GM21423 (cell line): ENCODE results near the gene ACAP1.

ENCODE experiments used
- ATAC-seq: cut with Tn5 transposase; IDR thresholded peaks from one replicate; pipeline ENCODE4 v1.9.1; 2021; ENCODE audit warnings: mild to moderate bottlenecking, moderate library complexity; ENCODE audit not compliant: unreplicated experiment

ACAP1 gene

DNA sequence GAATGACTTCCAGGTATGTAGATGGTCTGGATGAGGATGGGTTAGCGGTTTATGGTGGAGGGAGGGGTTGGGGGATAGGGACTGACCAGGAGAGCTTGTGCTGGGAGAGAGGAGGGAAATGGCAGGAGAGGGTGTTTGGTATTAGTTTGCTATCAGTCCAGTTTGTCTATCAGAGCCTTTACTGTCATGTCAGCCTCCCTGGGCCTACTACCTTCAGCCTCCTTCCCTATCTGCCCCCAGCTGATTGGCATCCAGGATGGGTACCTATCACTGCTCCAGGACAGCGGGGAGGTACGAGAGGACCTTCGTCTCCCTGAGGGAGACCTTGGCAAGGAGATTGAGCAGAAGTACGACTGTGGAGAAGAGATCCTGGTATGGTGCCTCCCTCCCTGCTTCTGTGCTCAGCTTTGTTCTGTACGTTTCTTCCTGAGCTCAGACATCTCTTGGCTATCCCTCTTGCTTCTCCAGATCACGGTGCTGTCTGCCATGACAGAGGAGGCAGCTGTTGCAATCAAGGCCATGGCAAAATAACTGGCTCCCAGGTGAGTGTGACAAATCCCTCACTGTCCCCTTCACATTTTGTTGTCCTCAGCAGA, 25.1 kb upstream of the ACAP1 start:
- no peak for ATAC-seq

DNA sequence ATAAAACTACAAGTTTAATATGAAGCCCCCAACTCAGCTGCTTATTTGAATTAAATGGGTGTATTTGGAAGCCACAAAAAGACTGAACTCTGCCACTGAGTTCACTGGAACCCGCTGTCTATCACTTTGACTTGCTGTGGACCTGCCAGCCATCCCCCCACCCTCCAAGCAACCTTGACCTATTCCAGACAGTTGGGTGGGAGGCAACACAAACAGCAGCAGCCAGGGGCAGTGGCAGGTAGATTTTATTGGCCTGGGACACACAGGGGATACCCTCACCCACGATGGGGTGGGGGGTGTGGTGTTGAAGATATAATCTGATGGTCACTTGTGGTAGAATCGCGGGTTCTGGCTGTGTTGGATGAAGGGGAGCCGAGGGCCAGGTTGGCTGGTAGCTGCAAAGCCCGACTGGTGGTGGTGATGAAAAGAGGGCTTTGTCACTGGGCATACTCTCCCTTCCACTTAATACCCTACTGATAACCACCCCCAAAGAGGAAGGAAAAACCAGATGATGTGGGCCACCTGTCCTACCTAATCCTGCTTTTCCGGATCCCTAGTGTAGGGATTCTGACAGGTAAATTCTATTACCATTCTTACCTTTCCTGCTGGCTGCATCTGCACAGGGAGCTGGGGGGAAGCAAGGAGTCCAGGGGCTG, 23.8 kb upstream of the ACAP1 start:
- no peak for ATAC-seq

DNA sequence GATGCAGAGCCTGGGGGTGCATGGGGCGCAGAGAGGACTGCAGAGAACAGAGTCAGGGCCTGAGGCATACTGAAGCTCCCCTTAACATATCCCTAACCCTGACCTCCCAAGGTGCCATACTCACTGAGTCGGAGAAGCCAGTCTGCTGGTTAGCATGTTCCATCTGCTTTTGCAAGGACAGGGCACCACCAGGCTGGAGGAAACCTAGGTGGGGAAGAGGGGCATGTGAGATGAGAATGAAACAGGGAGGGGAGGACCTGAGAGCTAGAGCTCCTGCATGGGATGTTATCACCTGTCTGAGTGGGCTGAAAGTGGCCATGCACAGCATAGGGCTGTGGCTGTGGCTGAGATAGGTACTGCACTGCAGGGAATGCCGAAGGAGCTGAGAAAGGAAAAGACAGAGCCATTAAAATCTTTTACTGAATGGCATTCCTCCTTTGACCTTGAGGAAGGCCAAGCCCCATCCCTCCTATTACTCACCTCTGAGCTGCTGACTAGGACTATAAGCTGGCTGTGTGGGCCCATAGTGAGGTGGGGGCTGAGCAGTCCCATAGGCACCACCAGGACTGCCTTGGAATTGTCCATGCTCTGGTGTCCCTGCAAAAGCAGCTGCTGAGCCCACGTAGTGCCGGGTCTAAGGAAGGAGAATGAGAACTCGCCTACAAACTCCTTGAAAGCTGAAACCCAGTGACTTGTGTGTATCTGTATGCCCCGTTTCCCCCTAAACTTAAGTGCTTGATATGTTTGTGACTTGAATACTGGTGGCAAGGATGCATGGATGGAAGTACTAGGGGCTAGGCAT, 23.0 kb upstream of the ACAP1 start:
- no peak for ATAC-seq

DNA sequence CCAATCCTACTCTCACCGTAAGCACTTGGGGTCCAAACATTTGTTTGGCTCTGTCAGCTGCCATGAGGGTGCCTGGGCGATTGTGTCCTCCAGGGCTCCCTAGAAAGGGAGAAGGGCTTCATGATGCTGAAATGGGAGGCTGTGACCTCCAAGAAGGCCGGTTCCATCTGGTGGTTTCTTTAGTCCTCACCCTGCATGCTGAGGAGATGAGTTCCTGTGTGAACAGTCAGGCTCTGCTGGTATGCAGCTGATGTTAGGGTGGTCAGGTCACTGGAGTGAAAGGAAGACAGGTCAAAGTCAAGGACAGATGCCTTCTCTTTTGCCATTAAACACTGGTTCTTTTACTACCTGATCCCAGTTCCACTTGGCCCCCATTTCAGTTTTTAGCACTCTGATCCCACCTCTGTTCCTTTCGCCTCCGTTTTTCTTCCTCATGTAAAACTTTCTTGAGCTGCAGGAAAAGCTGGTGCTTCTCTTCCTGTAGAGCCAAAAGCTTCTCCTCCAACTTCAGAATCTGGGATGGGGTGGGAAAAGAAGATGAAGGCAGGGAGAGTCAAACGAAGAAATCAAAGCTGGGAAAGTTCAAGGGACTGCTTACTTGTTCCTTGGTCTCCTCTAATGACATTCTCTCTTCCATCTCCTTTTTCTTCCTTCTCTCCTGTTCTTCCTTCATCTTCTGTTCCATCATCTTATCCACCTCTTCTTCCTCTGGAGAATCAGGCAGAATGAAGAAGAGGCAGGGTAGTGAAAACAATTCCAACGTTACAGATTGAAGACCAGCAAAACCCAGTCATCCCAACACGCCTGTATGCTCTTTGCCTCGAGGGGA, 22.2 kb upstream of the ACAP1 start:
- ATAC-seq = no peak

DNA sequence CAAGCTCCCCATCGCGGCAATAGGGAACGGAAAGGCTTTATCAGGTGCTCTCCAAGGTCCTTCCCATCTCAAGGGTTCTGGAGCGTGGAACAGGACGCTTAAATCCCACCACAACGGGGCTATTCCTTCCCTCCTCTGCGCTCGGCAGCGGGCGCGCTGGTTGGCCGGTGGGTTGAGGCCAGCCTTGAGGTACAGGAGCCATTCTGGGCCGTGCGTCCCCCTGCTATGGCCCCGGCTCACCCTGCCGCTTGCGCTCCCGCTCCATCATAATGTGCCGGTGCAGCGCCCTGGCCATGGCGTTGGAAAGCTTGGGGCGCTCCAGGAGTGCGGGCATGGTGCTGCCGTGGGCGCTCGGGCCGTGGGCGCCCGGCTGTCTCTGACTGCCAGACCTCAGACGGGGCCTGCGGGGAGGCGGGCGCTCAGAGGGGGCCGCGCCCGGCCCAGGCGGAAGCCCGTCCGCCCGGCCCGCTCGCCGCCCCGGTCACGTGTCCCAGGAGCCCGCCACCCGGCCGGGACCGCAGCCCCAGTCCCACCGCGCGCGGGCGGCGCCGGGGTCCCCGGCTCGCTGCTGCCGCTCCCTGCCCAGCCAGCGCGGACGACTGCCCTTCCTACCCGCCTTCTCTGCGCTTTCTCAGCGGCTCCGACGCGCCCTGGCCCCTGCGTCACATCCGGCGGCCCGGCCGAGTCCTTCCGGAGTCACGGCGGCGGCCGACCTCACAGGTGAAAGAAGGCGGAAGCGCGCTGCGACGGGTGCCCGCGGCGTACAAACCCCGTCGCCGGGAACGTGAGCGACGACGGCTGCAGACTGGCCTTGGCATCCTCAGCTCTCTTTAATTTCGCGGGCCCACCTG, 21.4 kb upstream of the ACAP1 start, which contains the start of gene GPS2:
Gene GPS2, minus strand, starts transcription at position 642 of the 851 bp plus-strand sequence. Its CDS starts 308 bp downstream, at position 334.
- peak; percentile 69 for ATAC-seq

DNA sequence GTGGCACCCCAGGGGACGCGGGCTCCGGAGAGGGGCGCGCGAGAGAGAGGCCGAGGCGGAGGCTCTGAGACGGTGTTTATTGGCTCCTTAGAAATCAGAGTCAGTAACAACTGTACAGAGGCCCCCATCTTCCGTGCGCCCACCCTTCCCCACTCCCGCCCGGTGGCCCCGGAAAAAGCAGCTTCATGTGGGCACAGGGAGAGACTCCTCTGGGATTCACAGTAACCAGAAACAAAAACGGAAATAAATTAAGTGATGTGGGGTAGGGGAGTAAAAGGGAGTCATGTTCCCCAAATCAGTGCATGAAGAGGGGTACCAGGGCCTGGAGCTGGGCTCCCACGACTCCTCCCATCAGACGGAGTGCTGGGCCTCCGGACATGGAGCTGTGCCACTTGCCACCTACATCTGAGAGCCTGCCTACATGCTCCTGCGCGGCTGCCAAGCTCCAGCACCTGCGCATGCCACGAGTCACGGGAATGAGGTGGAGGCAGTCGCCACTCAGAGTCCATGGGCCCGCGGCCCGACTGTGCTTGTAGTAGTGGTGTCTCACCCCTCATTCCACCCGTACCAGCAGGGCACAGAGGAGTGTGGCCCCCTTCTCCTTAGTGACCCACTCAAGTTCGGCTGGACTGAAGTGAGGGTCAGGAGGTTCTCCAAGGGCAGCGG, 20.6 kb upstream of the ACAP1 start:
- ATAC-seq = no peak

DNA sequence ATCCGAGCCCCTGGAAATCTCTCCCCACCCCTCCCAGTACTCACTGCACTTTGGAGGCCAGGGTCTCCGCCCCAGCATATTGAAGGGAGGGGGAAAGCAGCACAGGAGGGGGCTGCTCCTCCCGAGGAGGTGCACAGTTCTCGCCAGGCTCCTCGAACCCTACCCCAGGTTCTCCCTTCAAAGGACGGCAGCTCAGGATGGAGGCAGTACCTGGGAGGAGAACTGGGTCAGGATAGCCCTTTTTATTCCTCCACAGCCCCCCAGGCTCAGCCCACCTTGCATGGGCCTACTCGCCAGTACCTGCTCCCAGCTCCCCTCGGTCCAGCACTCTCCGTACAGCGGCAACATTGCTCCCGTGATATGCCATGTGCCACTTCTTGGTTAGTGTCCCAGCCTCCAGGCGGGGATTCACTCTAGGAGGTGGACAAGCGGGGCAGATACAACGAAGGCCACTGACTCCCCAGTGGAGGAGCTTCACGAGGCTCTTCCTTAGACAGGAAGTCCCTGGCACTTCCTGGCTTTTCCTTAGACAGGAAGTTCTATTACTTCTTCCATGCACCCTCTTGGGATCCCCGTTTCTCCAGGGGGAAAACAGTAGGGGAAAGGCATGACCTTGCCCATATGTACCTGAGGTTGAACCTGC, 19.0 kb upstream of the ACAP1 start:
- no peak for ATAC-seq

DNA sequence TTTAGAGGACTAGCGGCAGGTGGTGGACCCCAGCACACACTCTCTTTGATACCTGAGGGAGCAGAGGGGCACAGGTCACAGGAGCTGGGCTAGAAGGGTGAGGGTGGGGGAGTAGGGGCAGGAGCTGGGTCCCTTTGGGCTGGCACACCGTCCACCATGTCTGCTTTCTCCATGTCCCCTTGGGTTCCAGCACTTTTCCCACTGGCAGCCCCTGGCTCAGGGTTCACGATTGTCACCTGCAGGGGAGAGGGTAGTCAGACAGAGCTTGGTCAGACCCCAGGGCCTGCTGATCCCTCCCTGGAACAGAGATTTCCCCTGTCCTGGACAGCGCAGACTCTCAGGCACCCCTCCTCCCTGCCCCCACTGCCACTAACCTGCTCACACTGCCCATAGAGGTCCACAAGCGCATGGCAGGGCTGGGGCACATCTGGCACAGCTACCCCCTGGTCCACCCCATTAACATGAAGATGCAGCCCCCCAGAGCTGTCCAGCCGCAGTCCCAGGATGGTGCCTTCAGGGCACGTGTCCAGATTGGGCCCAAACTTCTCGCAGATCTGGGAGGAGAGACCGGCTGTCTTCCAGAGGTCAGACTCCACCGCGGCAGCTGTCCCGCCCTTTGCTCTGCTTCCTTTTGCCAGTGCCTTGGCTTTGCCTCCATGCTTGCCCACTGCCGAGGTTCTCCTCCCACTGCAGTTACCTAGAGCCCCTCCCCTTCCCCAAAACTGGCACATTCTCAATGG, 18.0 kb upstream of the ACAP1 start:
- ATAC-seq = no peak

DNA sequence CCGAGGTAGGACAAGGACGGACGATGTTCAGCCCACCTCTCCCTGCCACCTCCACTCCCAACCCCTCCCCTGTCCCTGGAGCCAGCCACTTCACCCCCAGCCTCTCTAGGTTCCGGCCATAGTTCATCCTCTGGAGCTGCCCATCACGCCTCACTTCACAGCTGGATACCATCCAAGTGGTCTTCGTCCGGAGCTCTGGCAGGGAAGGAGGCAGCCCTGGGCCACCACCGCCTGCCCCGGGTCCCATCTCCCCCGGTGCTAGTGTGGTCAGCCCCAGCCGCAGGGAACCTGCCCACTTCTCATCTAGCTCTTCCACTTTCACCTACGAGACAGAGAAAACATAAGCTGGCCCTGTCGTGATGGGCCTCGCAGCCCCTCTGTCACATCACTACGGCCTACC, 14.9 kb upstream of the ACAP1 start:
- ATAC-seq = no peak

DNA sequence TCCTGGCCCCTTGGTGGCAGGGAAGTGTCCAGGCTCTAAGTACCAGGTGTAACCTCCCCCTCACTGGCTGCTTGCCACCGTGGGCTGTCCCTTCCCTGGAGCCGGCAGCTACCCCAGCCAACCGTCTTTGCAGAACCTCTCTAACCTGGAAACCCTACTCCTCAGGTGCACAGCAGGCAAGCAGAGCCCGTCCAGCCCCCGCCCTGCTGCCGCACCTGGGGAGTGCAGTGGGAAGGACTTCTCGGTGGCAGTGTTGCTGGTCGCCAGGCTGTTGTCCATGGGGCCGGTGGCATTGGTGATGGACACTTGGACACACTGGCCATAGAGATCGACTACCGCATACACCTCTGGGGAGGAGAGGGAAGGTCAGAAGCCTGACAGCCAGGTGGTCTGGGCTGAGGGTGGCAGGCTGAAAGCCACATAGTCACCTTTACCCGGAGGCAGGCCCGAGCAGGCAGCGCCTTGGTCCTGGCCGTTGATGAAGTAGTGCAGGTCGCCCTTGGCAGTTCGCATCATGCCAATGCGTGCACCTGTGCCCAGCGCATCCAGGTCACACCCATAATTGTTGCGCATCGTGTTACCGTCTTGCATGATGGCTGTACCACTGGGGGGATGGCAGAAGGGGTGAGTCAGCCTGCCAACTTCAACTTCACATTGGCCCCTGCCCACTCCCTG, 13.7 kb upstream of the ACAP1 start:
- ATAC-seq = no peak

DNA sequence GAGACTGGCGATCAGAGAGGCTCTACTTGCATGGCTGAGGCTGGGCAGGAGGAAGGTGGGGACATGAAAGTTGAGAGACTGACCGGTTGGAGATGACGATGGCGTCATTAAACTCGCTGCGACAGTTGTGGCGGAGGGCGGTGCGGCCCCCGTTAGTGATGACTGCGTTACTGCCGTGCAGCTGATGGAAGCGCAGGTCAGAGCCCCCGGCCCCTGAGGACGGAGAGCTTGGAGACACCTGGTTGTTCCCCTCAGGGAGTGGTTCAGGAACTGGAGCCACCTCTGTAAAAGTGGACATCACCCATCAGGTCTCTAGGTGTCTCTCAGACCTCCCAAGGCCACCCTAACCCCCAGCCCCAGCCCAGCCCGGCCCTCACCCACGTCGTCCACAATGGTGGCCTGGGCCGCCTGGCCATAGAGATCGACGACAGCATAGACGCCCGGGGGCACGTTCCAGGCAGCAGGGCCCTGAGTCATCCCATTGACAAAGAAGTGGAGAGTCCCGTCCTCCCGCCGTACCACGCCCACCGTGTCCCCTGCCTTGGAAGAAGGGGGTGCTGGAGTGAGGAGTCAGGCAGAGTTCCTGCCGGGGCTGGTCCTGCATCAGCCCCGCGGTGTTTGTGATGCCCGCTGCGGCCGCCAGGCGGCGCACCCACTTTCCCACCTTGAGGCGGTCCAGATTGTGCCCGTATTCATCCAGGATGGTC, 12.4 kb upstream of the ACAP1 start:
- ATAC-seq = no peak

DNA sequence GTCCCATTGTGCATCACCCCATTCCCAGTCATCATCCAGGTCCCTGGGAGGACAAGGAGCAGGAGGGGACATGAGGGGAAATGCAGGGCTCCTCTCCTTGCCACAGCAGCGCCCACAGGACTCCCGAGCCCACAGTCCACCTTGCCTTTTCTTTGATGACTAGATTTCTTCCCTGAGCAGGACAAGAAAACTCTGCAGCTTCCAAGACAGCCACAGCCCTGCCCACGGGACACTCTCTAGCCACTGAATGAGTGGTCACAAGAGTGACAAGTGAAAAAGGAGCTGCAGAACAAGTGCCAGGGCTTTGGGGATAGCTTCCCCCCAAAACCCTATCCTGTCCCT, 11.9 kb upstream of the ACAP1 start:
- no peak for ATAC-seq

DNA sequence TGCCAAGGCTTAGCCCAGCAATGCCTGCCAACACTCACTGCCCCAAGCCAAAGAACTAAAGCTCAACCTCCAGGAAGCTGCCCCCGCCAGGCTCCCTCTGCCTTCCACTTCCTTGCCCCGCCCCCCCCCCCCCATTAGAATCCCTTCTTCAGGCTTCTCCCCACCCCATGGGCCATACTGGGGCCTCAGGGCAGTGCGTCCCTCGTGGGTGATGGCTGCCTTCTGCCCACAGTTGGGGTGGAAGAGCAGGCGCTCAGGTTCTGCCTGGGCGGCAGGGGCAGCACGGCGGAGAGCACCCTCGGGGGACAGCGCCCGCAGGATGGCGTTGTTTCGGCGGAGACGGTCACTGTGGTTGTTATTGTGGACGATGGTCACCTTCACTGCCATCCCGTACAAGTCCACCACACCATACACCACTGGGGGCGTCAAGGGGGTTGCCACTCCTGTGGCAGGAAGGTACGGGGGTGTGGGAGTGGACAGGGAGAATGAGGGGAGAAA, 11.2 kb upstream of the ACAP1 start:
- no peak for ATAC-seq

DNA sequence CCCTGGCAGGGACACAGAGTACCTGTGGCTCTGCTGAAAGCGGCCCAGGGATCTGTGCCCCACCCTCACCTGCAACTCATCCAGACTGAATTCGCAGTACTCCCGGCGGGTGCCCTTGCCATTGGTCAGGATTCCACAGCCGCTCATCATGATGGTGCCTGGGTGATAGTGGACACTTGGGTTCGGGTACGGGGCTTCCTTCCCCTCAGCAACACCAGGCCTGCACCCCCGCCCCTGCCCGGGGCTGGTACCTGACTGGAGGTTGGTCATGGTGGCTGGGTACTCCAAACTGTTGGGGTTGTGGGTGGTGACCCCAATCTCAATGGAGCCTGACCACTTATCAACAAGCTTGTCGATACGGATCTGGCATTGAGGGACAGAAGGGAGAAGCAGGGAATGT, 10.1 kb upstream of the ACAP1 start:
- no peak for ATAC-seq

DNA sequence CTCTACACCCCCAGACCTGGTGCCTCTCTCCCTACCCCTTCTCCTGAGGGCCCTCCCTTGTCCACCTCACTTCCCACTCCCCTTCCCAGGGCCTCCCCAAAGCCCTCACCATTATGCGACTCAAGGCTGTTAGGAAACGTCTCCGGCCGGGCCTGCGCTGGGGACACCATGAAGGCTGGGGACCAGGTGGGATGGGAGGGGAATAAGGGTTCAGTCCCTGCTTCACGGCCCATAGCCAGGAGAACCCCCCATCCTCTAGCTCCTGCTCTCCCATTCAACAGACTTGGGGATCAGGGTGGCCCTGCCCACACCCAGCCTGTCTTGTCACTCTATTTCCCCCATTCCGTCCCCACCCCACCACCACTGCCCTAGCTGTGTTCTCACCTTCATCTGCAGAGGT, 9.3 kb upstream of the ACAP1 start:
- no peak for ATAC-seq

DNA sequence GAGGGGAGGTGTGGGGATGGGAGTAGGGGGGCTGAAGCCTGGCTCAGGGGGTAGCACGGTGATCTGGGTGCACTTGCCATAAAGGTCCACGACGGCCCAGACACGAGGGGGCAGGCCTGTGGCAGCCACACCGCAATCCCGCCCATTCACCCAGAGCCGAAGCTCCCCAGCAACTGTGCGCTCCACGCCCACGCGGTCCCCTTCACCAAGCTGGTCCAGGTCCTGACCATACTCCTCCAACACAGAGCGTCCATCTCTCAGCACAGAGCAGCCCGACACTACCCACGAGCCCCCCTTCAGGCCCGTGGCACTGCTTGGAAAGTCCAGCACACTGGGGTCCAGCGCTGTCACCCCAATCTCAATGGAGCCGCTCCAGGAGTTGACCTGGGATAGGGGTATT, 8.8 kb upstream of the ACAP1 start:
- no peak for ATAC-seq

DNA sequence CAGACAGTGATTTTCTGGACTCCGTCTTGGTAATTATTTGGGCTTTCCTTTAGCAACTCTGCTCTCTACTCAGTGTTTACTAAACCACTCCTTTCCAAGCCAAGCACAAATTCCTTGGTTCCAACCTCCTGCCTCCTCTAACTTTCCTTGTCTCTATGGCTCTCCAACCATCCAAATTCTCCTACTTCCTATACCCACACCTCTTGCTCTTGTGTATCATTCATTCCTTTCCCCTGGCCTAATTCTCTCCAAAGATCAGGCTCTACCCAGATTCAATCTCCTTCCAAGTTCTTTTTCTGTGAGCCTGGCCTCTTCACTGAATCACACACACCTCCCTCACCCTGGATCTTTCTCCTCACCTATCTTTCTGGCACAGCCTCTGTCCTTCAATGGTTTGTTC, 8.3 kb upstream of the ACAP1 start:
- no peak for ATAC-seq
